PFSK-1 (cell line): Measurements from ENCODE around the gene ADSL.

ENCODE experiments used
- FOXP2 ChIP-seq: optimal IDR thresholded peaks from 2 replicates; pipeline ENCODE3; 2011; ENCODE audit warnings: borderline replicate concordance, control low read depth, inconsistent platforms; ENCODE audit not compliant: insufficient read depth; ENCODE audit errors: extremely low read length, extremely low read depth
- POLR2AphosphoS5 ChIP-seq: IDR thresholded peaks from 2 replicates; pipeline ENCODE4 v1.6.1; 2012; ENCODE audit warnings: low read depth, mild to moderate bottlenecking, control low read depth, low read length, moderate library complexity
- SIN3A ChIP-seq: IDR thresholded peaks from 2 replicates; pipeline ENCODE4 v1.6.1; 2012; ENCODE audit warnings: mild to moderate bottlenecking, low read length, moderate library complexity, borderline replicate concordance; ENCODE audit not compliant: insufficient read depth
- TAF1 ChIP-seq: IDR thresholded peaks from 2 replicates; pipeline ENCODE4 v1.6.1; 2012; ENCODE audit warnings: low read length, control low read depth, borderline replicate concordance; ENCODE audit not compliant: insufficient read depth
- TF ChIP-seq, protein P1 (sequence below), 2 experiments: IDR thresholded peaks; 2 replicates each; pipeline versions ENCODE4 v1.6.1 to v1.8.0; 2011 to 2012; ENCODE audit warnings: low read depth in 2 of 2, low read length in 2 of 2, control low read depth in 1 of 2, inconsistent platforms in 1 of 2, mild to moderate bottlenecking in 1 of 2, moderate library complexity in 1 of 2; ENCODE audit not compliant: insufficient read depth in 1 of 2

The ADSL gene

DNA sequence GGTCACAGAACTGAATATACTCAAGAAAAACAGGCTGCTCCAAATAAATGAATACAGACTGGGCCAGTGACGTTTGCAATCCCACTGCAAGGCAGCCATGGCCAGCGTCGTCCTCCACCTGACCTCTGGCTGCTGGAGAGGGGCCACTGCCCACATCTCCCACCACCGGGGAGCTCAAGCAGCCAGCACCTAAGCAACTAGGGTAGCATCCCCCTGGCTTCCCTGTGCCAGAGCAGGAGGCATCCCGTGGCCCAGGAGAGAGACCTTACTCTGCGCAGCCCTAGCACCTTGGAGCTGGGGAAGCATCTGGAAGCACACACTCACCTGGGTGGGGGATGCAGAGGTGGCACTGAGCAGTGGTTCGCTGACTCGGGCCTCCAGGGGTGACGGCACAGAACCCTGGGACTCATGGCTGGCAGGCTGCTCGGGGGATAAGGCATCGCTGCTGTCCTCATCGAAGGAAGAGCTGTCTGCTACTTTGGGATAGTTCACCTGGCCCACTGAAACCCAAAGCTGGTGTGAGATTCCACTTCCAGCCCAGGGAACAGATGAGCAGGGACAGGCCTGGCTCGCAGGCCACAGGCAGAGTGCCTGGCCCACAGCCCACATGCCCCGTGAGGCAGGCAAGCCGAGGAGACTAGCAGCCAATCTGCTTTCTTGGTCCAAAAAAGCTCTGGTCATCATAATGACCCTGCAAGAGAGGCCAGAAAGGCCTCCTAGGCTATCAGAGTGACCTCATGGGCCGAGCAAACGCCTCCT is 77.8 kb downstream of the ADSL start:
- no peak for TF ChIP-seq POLR2AphosphoS5
- no peak for TF ChIP-seq TAF1
- TF ChIP-seq, protein P1, sequence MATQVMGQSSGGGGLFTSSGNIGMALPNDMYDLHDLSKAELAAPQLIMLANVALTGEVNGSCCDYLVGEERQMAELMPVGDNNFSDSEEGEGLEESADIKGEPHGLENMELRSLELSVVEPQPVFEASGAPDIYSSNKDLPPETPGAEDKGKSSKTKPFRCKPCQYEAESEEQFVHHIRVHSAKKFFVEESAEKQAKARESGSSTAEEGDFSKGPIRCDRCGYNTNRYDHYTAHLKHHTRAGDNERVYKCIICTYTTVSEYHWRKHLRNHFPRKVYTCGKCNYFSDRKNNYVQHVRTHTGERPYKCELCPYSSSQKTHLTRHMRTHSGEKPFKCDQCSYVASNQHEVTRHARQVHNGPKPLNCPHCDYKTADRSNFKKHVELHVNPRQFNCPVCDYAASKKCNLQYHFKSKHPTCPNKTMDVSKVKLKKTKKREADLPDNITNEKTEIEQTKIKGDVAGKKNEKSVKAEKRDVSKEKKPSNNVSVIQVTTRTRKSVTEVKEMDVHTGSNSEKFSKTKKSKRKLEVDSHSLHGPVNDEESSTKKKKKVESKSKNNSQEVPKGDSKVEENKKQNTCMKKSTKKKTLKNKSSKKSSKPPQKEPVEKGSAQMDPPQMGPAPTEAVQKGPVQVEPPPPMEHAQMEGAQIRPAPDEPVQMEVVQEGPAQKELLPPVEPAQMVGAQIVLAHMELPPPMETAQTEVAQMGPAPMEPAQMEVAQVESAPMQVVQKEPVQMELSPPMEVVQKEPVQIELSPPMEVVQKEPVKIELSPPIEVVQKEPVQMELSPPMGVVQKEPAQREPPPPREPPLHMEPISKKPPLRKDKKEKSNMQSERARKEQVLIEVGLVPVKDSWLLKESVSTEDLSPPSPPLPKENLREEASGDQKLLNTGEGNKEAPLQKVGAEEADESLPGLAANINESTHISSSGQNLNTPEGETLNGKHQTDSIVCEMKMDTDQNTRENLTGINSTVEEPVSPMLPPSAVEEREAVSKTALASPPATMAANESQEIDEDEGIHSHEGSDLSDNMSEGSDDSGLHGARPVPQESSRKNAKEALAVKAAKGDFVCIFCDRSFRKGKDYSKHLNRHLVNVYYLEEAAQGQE (IDR thresholded peaks at IDR 0.05; ENCODE audit: insufficient read depth in 1 of 2, low read depth in 2 of 2, low read length in 2 of 2): no peak

DNA sequence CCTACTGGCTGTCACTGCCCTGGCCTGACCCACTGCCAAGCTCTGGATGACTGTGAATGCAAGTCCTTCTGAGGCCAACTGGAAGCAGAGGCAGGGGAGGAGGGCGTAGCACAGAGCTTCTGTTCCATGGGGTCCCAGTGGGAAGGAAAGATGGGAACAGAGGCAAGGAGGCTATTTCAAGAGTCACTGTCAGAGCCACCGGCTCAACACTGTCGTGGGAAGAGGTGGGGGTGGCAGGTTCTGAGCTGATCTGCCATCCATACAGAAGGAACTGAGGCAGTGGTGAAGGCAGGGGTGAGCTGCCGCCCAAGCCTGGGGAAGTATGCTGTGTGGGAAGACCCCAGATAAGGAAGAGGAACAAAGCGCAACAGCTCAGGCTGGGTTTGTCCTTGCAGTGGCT is 78.8 kb downstream of the ADSL start:
- TF ChIP-seq, protein P1 (IDR thresholded peaks at IDR 0.05; ENCODE audit: insufficient read depth in 1 of 2, low read depth in 2 of 2, low read length in 2 of 2): no peak
- TF ChIP-seq TAF1 (no peak), FOXP2 (no peak), POLR2AphosphoS5 (no peak), SIN3A (no peak)

DNA sequence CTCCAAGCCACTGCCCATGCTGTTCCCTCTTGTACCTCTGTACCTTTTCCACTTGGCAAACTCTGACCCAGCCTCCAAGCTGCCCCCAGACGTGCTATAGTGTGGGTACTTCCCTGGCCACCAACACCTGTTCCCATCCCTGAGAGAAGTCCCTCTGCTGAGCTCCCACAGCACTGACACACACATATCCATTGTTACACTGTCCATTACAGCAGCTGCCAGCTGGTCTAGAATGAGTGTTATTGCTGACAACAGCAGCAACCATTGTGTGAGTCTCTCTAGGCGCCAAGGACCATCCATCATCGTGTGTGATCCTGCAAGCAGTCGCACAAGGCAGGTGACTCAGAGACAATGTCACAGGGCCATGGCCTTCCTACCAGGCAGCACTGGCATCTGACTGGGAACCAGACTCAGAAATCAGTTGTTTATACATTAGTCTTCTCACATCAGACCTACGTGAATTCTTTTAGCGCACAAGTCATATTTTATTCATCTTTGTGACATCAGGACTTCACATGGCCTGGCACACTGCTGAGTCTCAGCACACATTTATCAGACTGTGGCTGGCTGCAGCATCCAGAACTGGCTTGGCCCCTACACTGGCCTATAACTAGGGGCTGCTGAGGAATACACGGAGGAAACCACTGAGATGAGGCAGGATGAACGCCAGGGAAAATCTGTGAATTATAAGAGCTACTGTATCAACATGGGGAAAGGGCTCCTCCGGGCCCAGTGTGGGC is 80.5 kb downstream of the ADSL start:
- TF ChIP-seq FOXP2 (no peak), POLR2AphosphoS5 (no peak), TAF1 (no peak), SIN3A (no peak)
- TF ChIP-seq, protein P1 (IDR thresholded peaks at IDR 0.05; ENCODE audit: insufficient read depth in 1 of 2, low read depth in 2 of 2, low read length in 2 of 2): no peak

DNA sequence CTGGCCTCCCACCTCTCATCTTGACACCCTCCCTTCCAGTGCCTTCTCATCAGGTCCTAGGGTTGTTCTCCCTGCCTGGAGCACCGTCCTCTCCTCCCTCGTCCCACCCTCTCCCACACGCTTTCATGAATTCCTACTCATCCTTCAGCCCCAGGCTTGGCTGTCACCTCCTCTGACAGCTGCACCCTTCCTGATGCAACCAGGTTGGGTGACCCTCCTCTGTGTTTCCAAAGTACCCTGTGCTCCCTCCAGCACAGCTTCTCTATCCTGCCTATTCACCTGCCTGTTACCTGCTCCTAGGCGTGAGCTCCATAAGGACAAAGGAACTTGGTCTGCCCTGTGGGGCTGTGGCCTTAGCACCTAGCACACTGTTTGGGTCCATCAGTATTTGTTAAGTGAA is 82.5 kb downstream of the ADSL start:
- TF ChIP-seq SIN3A: no peak
- TF ChIP-seq, protein P1 (IDR thresholded peaks at IDR 0.05; ENCODE audit: insufficient read depth in 1 of 2, low read depth in 2 of 2, low read length in 2 of 2): no peak

DNA sequence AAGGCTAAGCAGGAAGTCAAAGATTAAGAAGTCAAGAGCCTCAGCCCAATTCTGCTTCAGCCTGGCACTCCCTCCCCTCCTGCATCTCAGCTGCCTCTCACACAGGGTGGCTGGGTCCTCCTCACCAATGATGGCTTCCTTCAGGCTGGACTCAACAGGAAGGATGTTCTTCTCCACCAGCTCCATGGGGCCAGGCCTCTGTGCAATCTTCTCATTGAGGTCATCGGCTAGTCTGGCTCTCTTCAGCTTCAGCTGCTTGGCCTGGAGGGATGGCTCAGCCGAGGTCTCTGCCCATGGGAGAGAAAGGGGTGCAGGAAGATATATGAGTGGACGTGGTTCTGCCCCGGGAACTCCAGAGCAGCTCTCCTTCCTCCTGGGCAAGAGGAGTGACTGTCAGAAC is 83.2 kb downstream of the ADSL start:
- TF ChIP-seq, protein P1 (IDR thresholded peaks at IDR 0.05; ENCODE audit: insufficient read depth in 1 of 2, low read depth in 2 of 2, low read length in 2 of 2): no peak
- no peak for TF ChIP-seq POLR2AphosphoS5
- no peak for TF ChIP-seq FOXP2
- TF ChIP-seq SIN3A: no peak
- TF ChIP-seq TAF1: no peak
